AG09309 (cell line): ENCODE data around the gene LCE3E.
"Not testable (repeated sequence)": the region's sequence is repeated elsewhere in the genome, so short reads cannot be mapped to it uniquely, and the experiment has no call there.

Experiments
- DNase-seq: peaks from one replicate; pipeline ENCODE4 v3.0.0-alpha.2; 2010; ENCODE audit warnings: low read depth
- H3K4me3 ChIP-seq: 2 replicates; pipeline ENCODE4 v1.5.1; 2011; ENCODE audit warnings: mild to moderate bottlenecking, low read depth, low read length, moderate library complexity; ENCODE audit not compliant: control insufficient read depth
- TF ChIP-seq, protein P1 (sequence below): IDR thresholded peaks from 2 replicates; pipeline ENCODE4 v1.5.1; 2011; ENCODE audit warnings: mild to moderate bottlenecking, low read depth, low read length, inconsistent platforms; ENCODE audit not compliant: insufficient read depth, control insufficient read depth; ENCODE audit errors: missing control alignments

The LCE3E gene

DNA sequence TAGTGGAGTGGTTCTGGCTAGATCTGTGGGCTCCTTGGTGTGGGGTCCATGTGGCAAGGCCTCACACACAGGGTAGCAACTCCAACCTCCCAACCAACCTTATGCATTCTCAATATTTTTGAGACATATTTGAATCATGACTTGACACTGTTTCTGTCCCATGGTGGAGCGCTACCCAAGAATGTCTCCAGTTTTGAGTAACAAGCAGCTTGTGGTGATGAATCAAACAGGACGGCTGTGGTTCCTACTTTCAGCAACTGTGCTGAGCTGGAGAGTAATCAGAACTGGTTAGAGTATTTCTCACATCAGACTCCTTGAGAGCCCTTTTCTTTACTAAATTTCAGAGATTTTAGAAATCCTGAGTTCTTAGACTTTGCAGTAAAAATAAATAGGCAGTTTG, 10.6 kb upstream of the LCE3E start:
- no peak overlapping the region for H3K4me3 ChIP-seq
- no peak for DNase-seq
- TF ChIP-seq, protein P1, sequence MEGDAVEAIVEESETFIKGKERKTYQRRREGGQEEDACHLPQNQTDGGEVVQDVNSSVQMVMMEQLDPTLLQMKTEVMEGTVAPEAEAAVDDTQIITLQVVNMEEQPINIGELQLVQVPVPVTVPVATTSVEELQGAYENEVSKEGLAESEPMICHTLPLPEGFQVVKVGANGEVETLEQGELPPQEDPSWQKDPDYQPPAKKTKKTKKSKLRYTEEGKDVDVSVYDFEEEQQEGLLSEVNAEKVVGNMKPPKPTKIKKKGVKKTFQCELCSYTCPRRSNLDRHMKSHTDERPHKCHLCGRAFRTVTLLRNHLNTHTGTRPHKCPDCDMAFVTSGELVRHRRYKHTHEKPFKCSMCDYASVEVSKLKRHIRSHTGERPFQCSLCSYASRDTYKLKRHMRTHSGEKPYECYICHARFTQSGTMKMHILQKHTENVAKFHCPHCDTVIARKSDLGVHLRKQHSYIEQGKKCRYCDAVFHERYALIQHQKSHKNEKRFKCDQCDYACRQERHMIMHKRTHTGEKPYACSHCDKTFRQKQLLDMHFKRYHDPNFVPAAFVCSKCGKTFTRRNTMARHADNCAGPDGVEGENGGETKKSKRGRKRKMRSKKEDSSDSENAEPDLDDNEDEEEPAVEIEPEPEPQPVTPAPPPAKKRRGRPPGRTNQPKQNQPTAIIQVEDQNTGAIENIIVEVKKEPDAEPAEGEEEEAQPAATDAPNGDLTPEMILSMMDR: no peak

- DNase-seq: no peak
- no peak overlapping the region for H3K4me3 ChIP-seq
- TF ChIP-seq, protein P1: no peak
Observed at GRCh38 chr1:152565535-152566215, 905 bp downstream of the LCE3E start.

DNA sequence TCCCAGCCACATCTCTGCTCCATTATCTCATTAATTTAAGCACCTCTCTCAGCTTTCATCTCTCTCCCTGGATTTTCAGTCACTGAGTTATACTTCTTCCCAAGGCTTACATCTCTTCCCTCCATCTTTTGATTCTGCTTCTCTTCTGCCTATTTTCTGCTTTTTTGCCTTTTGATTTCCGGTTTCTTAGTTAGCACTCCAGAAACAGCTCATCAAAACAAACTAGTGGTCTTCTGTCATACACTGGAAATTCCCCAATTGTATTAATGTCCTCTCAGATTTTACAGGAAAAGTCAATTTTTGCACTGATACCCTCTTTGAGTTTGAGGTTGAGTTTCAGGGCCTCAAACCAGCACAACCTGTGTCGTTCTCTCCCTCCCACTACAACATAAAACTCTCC, 1.5 kb downstream of the LCE3E start:
- no peak for DNase-seq

DNA sequence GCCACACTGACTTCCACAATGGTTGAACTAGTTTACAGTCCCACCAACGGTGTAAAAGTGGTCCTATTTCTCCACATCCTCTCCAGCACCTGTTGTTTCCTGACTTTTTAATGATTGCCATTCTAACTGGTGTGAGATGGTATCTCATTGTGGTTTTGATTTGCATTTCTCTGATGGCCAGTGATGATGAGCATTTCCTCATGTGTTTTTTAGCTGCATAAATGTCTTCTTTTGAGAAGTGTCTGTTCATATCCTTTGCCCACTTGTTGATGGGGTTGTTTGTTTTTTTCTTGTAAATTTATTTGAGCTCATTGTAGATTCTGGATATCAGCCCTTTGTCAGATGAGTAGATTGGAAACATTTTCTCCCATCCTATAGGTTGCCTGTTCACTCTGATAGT, 18.2 kb downstream of the LCE3E start:
- not testable (repeated sequence) for DNase-seq, H3K4me3 ChIP-seq

More for the DNA sequence above, 1.5 kb downstream of the LCE3E start:
- TF ChIP-seq, protein P1: no peak
- H3K4me3 ChIP-seq: no peak overlapping the region

GRCh38 chr1:152546704-152547103, 19.9 kb downstream of the LCE3E start:
- H3K4me3 ChIP-seq: no peak overlapping the region
- no peak for DNase-seq
- TF ChIP-seq, protein P1: no peak

DNA sequence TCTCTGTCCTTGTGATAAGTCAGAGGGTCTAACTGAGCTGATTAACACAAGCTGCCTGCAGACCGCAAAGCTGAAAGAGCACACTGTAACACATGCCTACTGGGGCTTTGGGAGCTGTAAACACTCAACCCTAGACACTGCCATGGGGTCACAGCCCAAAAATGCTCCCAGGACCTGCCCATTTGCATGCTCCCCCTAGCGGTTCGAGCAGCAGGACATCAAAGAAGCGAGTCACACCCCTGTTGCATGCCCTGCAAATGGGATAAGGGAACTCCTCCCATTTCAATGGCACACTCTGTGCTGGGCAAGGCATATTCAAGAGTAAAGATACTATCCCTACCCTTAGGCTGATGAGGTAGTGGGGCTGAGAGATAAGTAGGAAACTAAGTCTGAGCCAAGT, 22.8 kb downstream of the LCE3E start:
- no peak overlapping the region for H3K4me3 ChIP-seq
- DNase-seq: no peak
- TF ChIP-seq, protein P1: no peak

- TF ChIP-seq, protein P1: no peak
- DNase-seq: no peak
- no peak overlapping the region for H3K4me3 ChIP-seq
Observed at GRCh38 chr1:152539901-152540300, 26.7 kb downstream of the LCE3E start.
